NCI-H526 treated with DMSO at 0.1 percent for 48 hours (cell line): Measurements from ENCODE around the gene SCG3.

ENCODE experiments used
- DNase-seq: peaks from one replicate; lab custom pipeline; 2025; lab: John Stamatoyannopoulos, UW

The SCG3 gene

DNA sequence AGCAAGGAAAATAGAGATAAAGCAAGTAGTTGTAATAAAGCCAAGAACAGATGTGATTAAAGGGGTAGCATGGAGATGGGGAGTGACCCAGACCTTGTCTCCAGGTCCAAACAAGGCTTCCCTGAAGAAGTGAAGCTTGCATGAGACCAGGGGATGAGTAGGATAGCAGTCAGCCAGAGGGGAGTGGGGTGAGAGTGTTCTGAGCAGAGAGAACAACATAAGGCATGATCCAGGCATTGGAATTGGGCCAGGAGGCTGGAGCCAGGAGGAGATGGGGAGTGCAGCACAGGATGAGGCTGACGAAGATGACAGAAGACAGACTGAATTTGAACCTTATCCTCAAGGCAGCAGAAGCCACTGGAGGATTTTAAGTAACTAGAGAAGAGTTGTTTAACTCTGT lies 77.3 kb downstream of the SCG3 start:
- DNase-seq, result no peak

DNA sequence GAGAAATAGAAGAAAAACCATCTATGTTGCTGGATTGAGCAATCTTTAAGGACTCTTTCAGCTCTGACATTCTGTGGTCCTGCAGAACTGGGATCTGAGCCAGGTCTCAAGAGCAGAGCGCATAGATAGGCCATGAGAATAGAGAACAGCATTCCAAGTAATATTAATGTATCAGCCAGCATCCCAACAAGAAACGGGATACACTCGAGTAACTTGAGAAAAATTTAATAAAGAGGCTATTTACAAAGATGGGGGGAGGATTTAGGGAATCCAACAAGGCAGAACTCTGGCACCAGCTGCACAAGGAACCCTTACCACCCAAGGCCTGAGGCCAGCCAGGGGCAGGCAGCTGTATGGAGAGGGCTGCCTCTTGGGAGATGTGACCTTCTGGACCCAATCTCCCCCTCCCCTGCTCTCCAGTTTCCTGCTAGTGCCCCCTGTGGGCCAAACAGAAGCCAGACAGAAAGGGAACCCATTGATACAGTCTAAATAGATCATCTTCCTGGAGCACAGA lies 78.3 kb downstream of the SCG3 start:
- DNase-seq, result no peak

DNA sequence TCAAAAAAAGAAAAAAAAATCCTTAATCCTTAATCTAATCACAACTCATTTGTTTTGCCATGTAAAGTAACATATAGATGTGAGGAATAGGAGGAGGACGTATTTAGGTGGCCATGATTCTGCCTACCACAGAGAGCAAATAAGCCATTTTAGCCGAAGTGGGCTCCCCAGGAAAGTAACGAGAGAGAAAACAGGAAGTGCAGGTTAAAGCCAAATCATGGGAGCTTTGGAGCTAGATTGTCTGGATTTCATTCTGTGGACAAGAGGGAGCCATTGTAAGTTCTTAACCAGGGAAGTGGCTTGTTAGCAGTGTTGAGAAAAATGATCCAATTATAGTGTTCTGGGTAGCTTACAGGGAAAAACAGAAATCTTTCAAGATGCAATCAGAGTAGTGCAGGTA lies 79.5 kb downstream of the SCG3 start:
- no peak for DNase-seq

GRCh38 chr15:51765751-51766150 lies 84.4 kb downstream of the SCG3 start:
- DNase-seq, result no peak

DNA sequence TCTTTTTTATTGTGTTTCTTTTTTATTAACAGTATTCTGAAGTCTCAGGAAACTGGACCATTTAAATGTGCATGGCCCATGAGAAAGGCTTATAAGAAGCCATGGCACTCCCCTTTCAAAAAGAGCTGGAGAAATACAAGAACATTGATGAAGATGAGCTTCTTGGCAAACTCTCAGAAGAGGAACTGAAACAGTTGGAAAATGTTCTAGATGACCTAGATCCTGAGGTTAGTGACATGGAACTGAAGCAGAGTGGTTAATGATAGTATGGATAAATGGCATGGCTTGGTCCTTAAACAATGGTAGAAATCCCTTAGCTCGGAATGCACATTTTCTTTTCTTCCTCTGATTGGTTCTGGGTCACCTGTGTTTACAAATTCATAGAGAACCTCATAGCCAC lies 85.0 kb downstream of the SCG3 start:
- no peak for DNase-seq

DNA sequence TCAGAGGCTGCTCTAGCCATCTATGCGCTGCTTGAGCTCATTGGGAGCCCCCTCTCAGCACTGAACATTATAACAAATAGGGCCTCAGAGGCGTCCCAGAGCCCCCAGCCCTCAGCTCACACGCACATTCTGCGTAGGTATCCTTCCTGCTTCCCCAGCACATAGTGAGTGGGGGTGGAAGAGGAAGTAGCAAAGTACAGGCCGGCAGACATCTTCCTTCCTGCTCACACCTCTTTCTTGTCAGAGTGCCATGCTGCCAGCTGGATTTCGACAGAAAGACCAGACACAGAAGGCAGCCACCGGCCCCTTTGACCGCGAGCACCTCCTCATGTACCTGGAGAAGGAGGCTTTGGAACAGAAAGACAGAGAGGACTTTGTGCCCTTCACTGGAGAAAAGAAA lies 86.7 kb downstream of the SCG3 start:
- no peak for DNase-seq
